Parathyroid adenoma (tissue), 2 donors: ENCODE results near the gene SBF2.
A peak's percentile ranks its signal among the peaks of the same experiment; 100 is the strongest.

Experiments
- H2AFZ ChIP-seq: fragments of 300-600 bp; sonication (generic); one replicate; pipeline ENCODE4 v1.7.0; 2017; ENCODE audit warnings: antibody characterized with exemption, mild to moderate bottlenecking
- H3K27ac ChIP-seq: fragments of 300-600 bp; sonication (generic); one replicate; pipeline ENCODE4 v1.7.0; 2017
- H3K27me3 ChIP-seq: fragments of 300-600 bp; sonication (generic); one replicate; pipeline ENCODE4 v1.7.0; 2017; ENCODE audit warnings: low read length; ENCODE audit not compliant: control insufficient read depth, insufficient read depth
- H3K36me3 ChIP-seq: fragments of 300-600 bp; sonication (generic); one replicate; pipeline ENCODE4 v1.7.0; 2017; ENCODE audit warnings: low read length; ENCODE audit not compliant: control insufficient read depth, insufficient read depth
- H3K4me1 ChIP-seq: fragments of 300-600 bp; sonication (generic); one replicate; pipeline ENCODE4 v1.7.0; 2017; ENCODE audit warnings: control low read depth
- H3K4me2 ChIP-seq: fragments of 300-600 bp; sonication (generic); one replicate; pipeline ENCODE4 v1.7.0; 2017; ENCODE audit warnings: low read length
- H3K4me3 ChIP-seq: fragments of 300-600 bp; sonication (generic); one replicate; pipeline ENCODE4 v1.7.0; 2017; ENCODE audit warnings: low read depth, low read length
- H3K79me2 ChIP-seq: fragments of 300-600 bp; sonication (generic); one replicate; pipeline ENCODE4 v1.7.0; 2017; ENCODE audit warnings: control low read depth
- H3K9ac ChIP-seq: fragments of 300-600 bp; sonication (generic); one replicate; pipeline ENCODE4 v1.7.0; 2017; ENCODE audit warnings: mild to moderate bottlenecking
- H3K9me3 ChIP-seq: fragments of 300-600 bp; sonication (generic); one replicate; pipeline ENCODE4 v1.7.0; 2017; ENCODE audit warnings: low read length; ENCODE audit not compliant: control insufficient read depth
- CTCF ChIP-seq: fragments of 300-600 bp; sonication (generic); IDR thresholded peaks from one replicate; pipeline ENCODE4 v1.7.0; 2017; ENCODE audit warnings: antibody characterized with exemption, mild to moderate bottlenecking
- donor health status: primary hyperparathyroidism.

Gene SBF2

GRCh38 chr11:10326012-10326964, 32.3 kb upstream of the SBF2 start:
- Histone ChIP-seq H3K27ac (no peak overlapping the region), H3K9me3 (no peaks in the 10 kb centered on the region), H2AFZ (peak overlapping the region; percentile 28), H3K4me2 (no peak overlapping the region), H3K79me2 (no peaks in the 10 kb centered on the region), H3K4me1 (peaks cover 18% of the 10 kb centered on the region), H3K9ac (no peak overlapping the region), H3K4me3 (no peak overlapping the region), H3K27me3 (no peaks in the 10 kb centered on the region), H3K36me3 (no peaks in the 10 kb centered on the region)
- TF ChIP-seq CTCF, result no peak

- H3K4me2 ChIP-seq, result no peak overlapping the region
- TF ChIP-seq CTCF, result no peak
- H3K27ac ChIP-seq, result no peak overlapping the region
- H3K27me3 ChIP-seq, result no peaks in the 10 kb centered on the region
- H3K9ac ChIP-seq, result no peak overlapping the region
- no peak overlapping the region for H3K4me3 ChIP-seq
- H3K79me2 ChIP-seq, result no peaks in the 10 kb centered on the region
- H3K9me3 ChIP-seq, result no peaks in the 10 kb centered on the region
- no peaks in the 10 kb centered on the region for H3K36me3 ChIP-seq
- no peak overlapping the region for H2AFZ ChIP-seq
- peaks cover 18% of the 10 kb centered on the region for H3K4me1 ChIP-seq
Measured at GRCh38 chr11:10325277-10326011, 31.4 kb upstream of the SBF2 start.

- no peak overlapping the region for H3K27ac ChIP-seq
- H3K27me3 ChIP-seq, result no peaks in the 10 kb centered on the region
- no peaks in the 10 kb centered on the region for H3K79me2 ChIP-seq
- no peak overlapping the region for H3K9ac ChIP-seq
- no peak overlapping the region for H3K4me2 ChIP-seq
- no peak for TF ChIP-seq CTCF
- no peak overlapping the region for H3K4me3 ChIP-seq
- H3K9me3 ChIP-seq, result no peaks in the 10 kb centered on the region
- no peaks in the 10 kb centered on the region for H3K36me3 ChIP-seq
- H3K4me1 ChIP-seq, result peaks cover 18% of the 10 kb centered on the region
- H2AFZ ChIP-seq, result no peak overlapping the region
Measured at GRCh38 chr11:10324474-10324873, 30.5 kb upstream of the SBF2 start.

- Histone ChIP-seq H3K4me2 (no peak overlapping the region), H3K27me3 (no peaks in the 10 kb centered on the region), H3K4me1 (peaks cover 14% of the 10 kb centered on the region), H3K4me3 (no peak overlapping the region), H2AFZ (no peak overlapping the region), H3K27ac (no peak overlapping the region), H3K36me3 (no peaks in the 10 kb centered on the region), H3K9ac (no peak overlapping the region), H3K9me3 (no peaks in the 10 kb centered on the region), H3K79me2 (no peaks in the 10 kb centered on the region)
- no peak for TF ChIP-seq CTCF
Measured at GRCh38 chr11:10323793-10324170, 29.8 kb upstream of the SBF2 start.
